ENCODE results near the gene AKAP7. TPM values are rescaled to one million over a fixed set of nuclear protein-coding genes. Genes with fewer than 3 reads are reported as not detected.

AKAP7 gene
- total and polyA plus RNA-seq, 5 experiments from 2014 or later = 13.7 to 20.9 (median 15.6) TPM

GRCh38 chr6:131208787-131209186 is 73.5 kb downstream of the AKAP7 start:
- Mint-ChIP-seq H3K9me3 (peaks cover 0 to 9% (median 0%) of the 10 kb centered on the region in 9 donors), H3K4me1 (peaks cover 29 to 65% (median 59%) of the 10 kb centered on the region in 4 donors), H3K4me3 (peak overlapping the region in 1 of 10 donors; percentile 24), H3K36me3 (peaks cover 14 to 32% (median 14%) of the 10 kb centered on the region in 3 donors), H3K27me3 (no peaks in the 10 kb centered on the region), H3K27ac (peak overlapping the region in 8 of 10 donors; percentile 38 to 86 (median 69))
- POLR2A ChIA-PET = interaction anchor here (1.1 kb wide), 1 partner anchor 10 kb away, joined by 3 read pairs; no protein-coding TSS in a partner anchor
- no peak for ATAC-seq
- DNase-seq = no peak

DNA sequence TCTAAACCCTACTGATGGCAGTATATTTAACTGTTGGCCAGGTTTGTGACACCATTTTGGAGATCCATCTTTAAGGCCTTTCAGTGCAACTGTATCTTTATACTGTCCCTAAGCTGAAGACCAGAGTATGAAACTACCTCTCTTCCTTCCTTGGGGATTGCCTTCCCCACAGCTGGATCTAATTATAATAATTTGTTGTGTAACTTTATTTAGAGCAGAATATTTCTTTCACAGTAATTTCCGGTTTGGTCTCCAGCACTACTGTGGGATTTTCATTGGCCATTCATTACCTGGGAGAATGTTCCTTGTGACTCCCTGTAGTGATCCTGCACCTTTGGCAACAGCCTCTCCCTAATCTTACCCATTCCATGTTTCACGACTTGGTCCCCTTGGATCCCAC is 75.2 kb downstream of the AKAP7 start:
- DNase-seq = no peak
- POLR2A ChIA-PET = interaction anchor here (0.7 to 0.8 kb wide), 2 partner anchors 9 to 11 kb away, joined by 3 to 5 read pairs; no protein-coding TSS in a partner anchor
- Mint-ChIP-seq H3K27me3 (no peaks in the 10 kb centered on the region), H3K36me3 (peaks cover 14 to 32% (median 14%) of the 10 kb centered on the region in 3 donors), H3K27ac (peak overlapping the region in 5 of 10 donors; percentile 8 to 53 (median 29)), H3K9me3 (peaks cover 0 to 9% (median 0%) of the 10 kb centered on the region in 9 donors), H3K4me1 (peaks cover 32 to 67% (median 60%) of the 10 kb centered on the region in 4 donors), H3K4me3 (no peak overlapping the region)
- ATAC-seq = no peak

DNA sequence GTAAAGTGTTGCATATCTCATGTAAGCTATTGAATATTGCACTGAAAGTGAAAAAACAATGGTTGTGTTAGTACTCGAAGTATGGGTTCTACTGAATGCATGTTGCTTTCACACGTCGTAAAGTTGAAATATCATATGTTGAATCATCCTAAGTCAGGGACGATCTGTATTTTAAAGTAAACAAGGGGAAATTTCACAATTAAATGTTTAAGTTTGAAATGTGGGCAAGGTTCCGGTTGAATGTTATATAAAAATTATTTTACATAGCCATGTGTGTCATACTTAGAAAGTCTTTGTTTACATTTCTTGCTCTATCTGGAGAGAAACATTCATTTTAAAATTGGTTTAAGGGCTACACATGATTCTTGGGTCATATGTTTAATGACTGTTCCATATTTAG is 76.8 kb downstream of the AKAP7 start:
- POLR2A ChIA-PET = interaction anchor here (0.7 kb wide), 1 partner anchor 39 kb away, joined by 3 read pairs; no protein-coding TSS in a partner anchor
- no peaks in the 10 kb centered on the region for H3K27me3 Mint-ChIP-seq
- H3K4me1 Mint-ChIP-seq = peaks cover 25 to 63% (median 55%) of the 10 kb centered on the region in 4 donors
- peak overlapping the region in 1 of 10 donors; percentile 37 for H3K27ac Mint-ChIP-seq
- DNase-seq (no peak), ATAC-seq (no peak)
- peaks cover 13 to 39% (median 14%) of the 10 kb centered on the region in 3 donors for H3K36me3 Mint-ChIP-seq
- no peak overlapping the region for H3K4me3 Mint-ChIP-seq
- peaks cover 0 to 9% (median 0%) of the 10 kb centered on the region in 9 donors for H3K9me3 Mint-ChIP-seq

DNA sequence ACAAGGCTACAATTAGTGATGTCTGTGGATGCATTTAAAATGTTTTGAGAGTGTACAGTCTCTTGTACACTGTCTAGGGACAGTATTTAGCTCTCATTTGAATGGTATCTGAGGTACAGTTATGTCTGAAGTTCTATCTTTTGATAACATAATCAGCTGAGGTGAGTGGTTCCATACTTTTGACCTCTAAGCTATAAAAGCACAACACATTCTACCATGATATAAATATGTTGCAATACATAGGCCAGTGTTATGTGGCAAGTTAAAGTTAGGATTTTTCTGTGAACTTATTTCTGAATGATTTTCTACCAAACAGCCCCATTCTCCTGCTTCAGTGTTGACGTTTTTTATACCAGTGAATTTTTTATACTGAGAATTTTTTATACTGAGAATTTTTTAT is 77.6 kb downstream of the AKAP7 start:
- peaks cover 9 to 43% (median 11%) of the 10 kb centered on the region in 3 donors for H3K36me3 Mint-ChIP-seq
- no peak for ATAC-seq
- no peak for DNase-seq
- no peaks in the 10 kb centered on the region for H3K27me3 Mint-ChIP-seq
- H3K4me3 Mint-ChIP-seq = peak overlapping the region in 7 of 10 donors; percentile 0 to 67 (median 33)
- H3K27ac Mint-ChIP-seq = peak overlapping the region in 8 of 10 donors; percentile 18 to 76 (median 33)
- peaks cover 22 to 56% (median 49%) of the 10 kb centered on the region in 4 donors for H3K4me1 Mint-ChIP-seq
- peaks cover 0 to 9% (median 0%) of the 10 kb centered on the region in 9 donors for H3K9me3 Mint-ChIP-seq
- POLR2A ChIA-PET = interaction anchor here (1.1 kb wide), 1 partner anchor 12 kb away, joined by 3 read pairs; no protein-coding TSS in a partner anchor

- Mint-ChIP-seq H3K4me3 (peak overlapping the region in 9 of 10 donors; percentile 2 to 67 (median 44)), H3K27me3 (no peaks in the 10 kb centered on the region), H3K27ac (peak overlapping the region in 9 of 10 donors; percentile 18 to 87 (median 38)), H3K9me3 (peaks cover 0 to 9% (median 0%) of the 10 kb centered on the region in 9 donors), H3K4me1 (peaks cover 22 to 52% (median 45%) of the 10 kb centered on the region in 4 donors), H3K36me3 (peaks cover 8 to 38% (median 10%) of the 10 kb centered on the region in 3 donors)
- ATAC-seq (peak; percentile 39 to 61), DNase-seq (peak in 1 of 10 donors; percentile 9)
- POLR2A ChIA-PET = interaction anchor here (0.6 to 1.1 kb wide), 2 partner anchors 12 to 321 kb away, joined by 3 to 6 read pairs; no protein-coding TSS in a partner anchor
Measured at GRCh38 chr6:131213501-131213990, 78.3 kb downstream of the AKAP7 start.

DNA sequence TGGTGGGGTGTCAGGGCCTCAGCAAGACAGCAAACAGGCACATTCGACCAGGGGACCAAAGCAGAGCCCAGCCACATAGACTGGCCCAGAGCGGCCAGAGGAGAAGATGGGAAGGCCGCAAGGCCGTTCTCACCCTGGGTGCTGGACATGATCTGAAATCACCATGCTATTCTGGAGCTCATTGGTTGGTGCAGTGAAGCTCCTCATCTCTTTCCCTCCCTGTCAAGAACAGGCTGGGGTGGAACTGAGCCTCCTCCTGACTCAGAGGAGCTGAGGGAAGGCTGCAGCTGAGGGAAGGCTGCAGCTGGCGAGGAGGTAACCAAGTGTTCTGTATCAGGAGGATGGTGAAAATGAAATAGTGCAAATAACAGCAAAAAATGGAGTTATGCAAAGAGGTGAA is 80.0 kb downstream of the AKAP7 start:
- Mint-ChIP-seq H3K4me1 (peaks cover 19 to 48% (median 40%) of the 10 kb centered on the region in 4 donors), H3K4me3 (peak overlapping the region in 2 of 10 donors; percentile 10 to 48), H3K36me3 (peaks cover 9 to 32% (median 12%) of the 10 kb centered on the region in 3 donors), H3K27me3 (no peaks in the 10 kb centered on the region), H3K27ac (peak overlapping the region in 8 of 10 donors; percentile 18 to 70 (median 50)), H3K9me3 (peaks cover 0 to 9% (median 0%) of the 10 kb centered on the region in 9 donors)
- no peak for ATAC-seq
- no peak for DNase-seq
- POLR2A ChIA-PET = interaction anchor here (1.1 kb wide), 1 partner anchor 413 kb away, joined by 3 read pairs; the partner anchor contains the start of gene MED23

- ATAC-seq = no peak
- H3K27ac Mint-ChIP-seq = peak overlapping the region in 3 of 10 donors; percentile 9 to 61 (median 57)
- no peaks in the 10 kb centered on the region for H3K27me3 Mint-ChIP-seq
- no peak for DNase-seq
- peaks cover 24 to 51% (median 40%) of the 10 kb centered on the region in 4 donors for H3K4me1 Mint-ChIP-seq
- H3K36me3 Mint-ChIP-seq = peaks cover 10 to 30% (median 17%) of the 10 kb centered on the region in 3 donors
- POLR2A ChIA-PET = interaction anchor here (0.7 to 1.3 kb wide), 3 partner anchors 66 to 412 kb away, joined by 3 read pairs; partner anchors contain the start of gene MED23
- H3K4me3 Mint-ChIP-seq = no peak overlapping the region
- H3K9me3 Mint-ChIP-seq = no peaks in the 10 kb centered on the region
Measured at GRCh38 chr6:131216246-131216645, 81.0 kb downstream of the AKAP7 start.

- H3K9me3 Mint-ChIP-seq = peaks cover 0 to 2% (median 0%) of the 10 kb centered on the region in 9 donors
- POLR2A ChIA-PET = no interaction called here
- H3K4me1 Mint-ChIP-seq = peaks cover 14 to 32% (median 21%) of the 10 kb centered on the region in 4 donors
- no peak overlapping the region for H3K4me3 Mint-ChIP-seq
- H3K27ac Mint-ChIP-seq = no peak overlapping the region
- DNase-seq = no peak
- no peaks in the 10 kb centered on the region for H3K27me3 Mint-ChIP-seq
- peaks cover 15 to 33% (median 29%) of the 10 kb centered on the region in 3 donors for H3K36me3 Mint-ChIP-seq
- ATAC-seq = no peak
Measured at GRCh38 chr6:131222773-131223172, 87.5 kb downstream of the AKAP7 start.

- Mint-ChIP-seq H3K27ac (peak overlapping the region in 1 of 10 donors; percentile 3), H3K4me1 (peaks cover 16 to 36% (median 22%) of the 10 kb centered on the region in 4 donors), H3K27me3 (no peaks in the 10 kb centered on the region), H3K9me3 (peaks cover 0 to 2% (median 0%) of the 10 kb centered on the region in 9 donors), H3K4me3 (no peak overlapping the region), H3K36me3 (peaks cover 15 to 35% (median 29%) of the 10 kb centered on the region in 3 donors)
- POLR2A ChIA-PET = interaction anchor here (1.1 kb wide), 1 partner anchor 58 kb away, joined by 3 read pairs; no protein-coding TSS in a partner anchor
- DNase-seq (no peak), ATAC-seq (no peak)
Measured at GRCh38 chr6:131223416-131223815, 88.1 kb downstream of the AKAP7 start.

- peak overlapping the region in 6 of 10 donors; percentile 5 to 48 (median 25) for H3K4me3 Mint-ChIP-seq
- H3K36me3 Mint-ChIP-seq = peaks cover 13 to 35% (median 31%) of the 10 kb centered on the region in 3 donors
- no peaks in the 10 kb centered on the region for H3K27me3 Mint-ChIP-seq
- H3K4me1 Mint-ChIP-seq = peaks cover 16 to 36% (median 22%) of the 10 kb centered on the region in 4 donors
- H3K27ac Mint-ChIP-seq = peak overlapping the region in 3 of 10 donors; percentile 7 to 65 (median 62)
- peaks cover 0 to 3% (median 0%) of the 10 kb centered on the region in 9 donors for H3K9me3 Mint-ChIP-seq
- ATAC-seq (no peak), DNase-seq (no peak)
- POLR2A ChIA-PET = interaction anchor here (0.7 kb wide), 1 partner anchor 56 kb away, joined by 7 read pairs; no protein-coding TSS in a partner anchor
Measured at GRCh38 chr6:131225127-131225526, 89.9 kb downstream of the AKAP7 start.

- ATAC-seq = no peak
- H3K27me3 Mint-ChIP-seq = no peaks in the 10 kb centered on the region
- H3K9me3 Mint-ChIP-seq = peaks cover 0 to 3% (median 0%) of the 10 kb centered on the region in 9 donors
- peaks cover 7 to 33% (median 28%) of the 10 kb centered on the region in 3 donors for H3K36me3 Mint-ChIP-seq
- POLR2A ChIA-PET = no interaction called here
- peaks cover 13 to 32% (median 25%) of the 10 kb centered on the region in 4 donors for H3K4me1 Mint-ChIP-seq
- DNase-seq = no peak
- no peak overlapping the region for H3K27ac Mint-ChIP-seq
- no peak overlapping the region for H3K4me3 Mint-ChIP-seq
Measured at GRCh38 chr6:131225959-131226358, 90.7 kb downstream of the AKAP7 start.

GRCh38 chr6:131226459-131227157 is 91.3 kb downstream of the AKAP7 start:
- Mint-ChIP-seq H3K27ac (peak overlapping the region in 3 of 10 donors; percentile 2 to 17 (median 15)), H3K9me3 (peaks cover 0 to 3% (median 0%) of the 10 kb centered on the region in 9 donors), H3K4me1 (peaks cover 11 to 31% (median 23%) of the 10 kb centered on the region in 4 donors), H3K36me3 (peaks cover 5 to 27% (median 22%) of the 10 kb centered on the region in 3 donors), H3K27me3 (no peaks in the 10 kb centered on the region), H3K4me3 (no peak overlapping the region)
- DNase-seq (no peak), ATAC-seq (no peak)
- POLR2A ChIA-PET = interaction anchor here (1.8 kb wide), 1 partner anchor 55 kb away, joined by 5 read pairs; no protein-coding TSS in a partner anchor
